H1 (cell line): ENCODE data around the gene ANP32A. TPM values are rescaled to one million over a fixed set of nuclear protein-coding genes. Genes with fewer than 3 reads are reported as not detected.

Experiments
- CTCF ChIA-PET: fragments of 300-600 bp; sonication (Branson Sonifier 250); formaldehyde crosslinking; loops from one replicate; lab custom pipeline; 2021; ENCODE audit not compliant: partially characterized antibody; lab: Charles Lee
- POLR2A ChIA-PET: fragments of 300-600 bp; sonication (Branson Sonifier 250); formaldehyde crosslinking; loops from one replicate; lab custom pipeline; 2021; ENCODE audit warnings: inconsistent platforms; ENCODE audit not compliant: partially characterized antibody; lab: Charles Lee
- DNase-seq, 2 experiments: peaks; one replicate each; pipeline versions ENCODE4 v3.0.0 to v3.0.0-alpha.2; 2010 to 2022; ENCODE audit warnings: low spot score in 2 of 2, low read depth in 1 of 2, mixed read lengths in 1 of 2
- FAIRE-seq: peaks from 2 replicates; lab custom pipeline; 2011; peaks lifted over from hg19 to GRCh38; lab: Jason Lieb, UNC
- H2AFZ ChIP-seq: 2 replicates; pipeline ENCODE4 v1.8.1; 2012; ENCODE audit warnings: low read length, inconsistent platforms
- H2AK5ac ChIP-seq: 2 replicates; pipeline ENCODE4 v1.6.1; 2013; ENCODE audit warnings: low read depth, low read length
- H2BK120ac ChIP-seq: replicated peaks from 2 replicates; pipeline ENCODE3; 2013; ENCODE audit warnings: low read depth, low read length, inconsistent platforms
- H2BK12ac ChIP-seq: 2 replicates; pipeline ENCODE4 v1.6.1; 2013; ENCODE audit warnings: low read depth, low read length
- H2BK15ac ChIP-seq: 2 replicates; pipeline ENCODE4 v1.6.1; 2013; ENCODE audit warnings: low read length
- H2BK20ac ChIP-seq: 2 replicates; pipeline ENCODE4 v1.6.1; 2013; ENCODE audit warnings: low read length
- H2BK5ac ChIP-seq: 2 replicates; pipeline ENCODE4 v1.6.1; 2013; ENCODE audit warnings: low read depth, low read length
- H3K14ac ChIP-seq: 2 replicates; pipeline ENCODE4 v1.6.1; 2013; ENCODE audit warnings: inconsistent platforms; ENCODE audit not compliant: insufficient read length
- H3K18ac ChIP-seq: 2 replicates; pipeline ENCODE4 v1.6.1; 2013; ENCODE audit warnings: low read length; ENCODE audit errors: extremely low read depth
- H3K23ac ChIP-seq: 2 replicates; pipeline ENCODE4 v1.6.1; 2013; ENCODE audit warnings: inconsistent platforms; ENCODE audit not compliant: insufficient read length
- H3K23me2 ChIP-seq: 2 replicates; pipeline ENCODE4 v1.6.1; 2013; ENCODE audit warnings: low read depth, low read length
- H3K27ac ChIP-seq: 2 replicates; pipeline ENCODE4 v1.6.1; 2011; ENCODE audit warnings: low read depth, low read length, inconsistent platforms
- H3K27me3 ChIP-seq, 4 experiments: replicated peaks in 1 of 4; 1 replicate in 1 of 4; 2 replicates in 3 of 4; pipeline versions ENCODE4 v1.6.1 to v1.8.1; 2011 to 2013; ENCODE audit warnings: low read length in 3 of 4, mild to moderate bottlenecking in 3 of 4, inconsistent platforms in 2 of 4, mixed read lengths in 2 of 4, moderate library complexity in 1 of 4; ENCODE audit not compliant: control insufficient read depth in 3 of 4, insufficient read depth in 3 of 4; ENCODE audit errors: extremely low read depth in 1 of 4
- H3K36me3 ChIP-seq, 4 experiments: 2 replicates each; pipeline versions ENCODE4 v1.6.1 to v1.8.1; 2011 to 2013; ENCODE audit warnings: mild to moderate bottlenecking in 4 of 4, low read length in 3 of 4, moderate library complexity in 2 of 4, control low read depth in 1 of 4, inconsistent platforms in 1 of 4; ENCODE audit not compliant: insufficient read depth in 4 of 4, control insufficient read depth in 2 of 4
- H3K4ac ChIP-seq: replicated peaks from 2 replicates; pipeline ENCODE3; 2013; ENCODE audit warnings: low read length, low read depth, mixed read lengths, inconsistent platforms; ENCODE audit not compliant: insufficient read length
- H3K4me1 ChIP-seq, 4 experiments: replicated peaks in 1 of 4; 1 replicate in 1 of 4; 2 replicates in 3 of 4; pipeline versions ENCODE4 v1.6.1 to v1.8.1; 2011 to 2013; ENCODE audit warnings: low read length in 3 of 4, inconsistent platforms in 2 of 4, mixed read lengths in 1 of 4; ENCODE audit not compliant: insufficient read depth in 4 of 4, control insufficient read depth in 3 of 4
- H3K4me2 ChIP-seq, 2 experiments: 2 replicates each; pipeline versions ENCODE4 v1.6.1 to v1.8.1; 2011 to 2013; ENCODE audit warnings: low read depth in 2 of 2, low read length in 2 of 2, control low read depth in 1 of 2, inconsistent platforms in 1 of 2, mild to moderate bottlenecking in 1 of 2; ENCODE audit not compliant: insufficient read depth in 1 of 2
- H3K4me3 ChIP-seq, 4 experiments: fragments of 200-600, 300-600 bp in 1 of 4; sonication (generic), shearing (Covaris generic), sonication (Bioruptor Twin) in 1 of 4; 2 replicates each; pipeline versions ENCODE4 v1.5.1 to v1.8.1; 2011 to 2016; ENCODE audit warnings: low read length in 4 of 4, low read depth in 3 of 4, control low read depth in 2 of 4, inconsistent platforms in 2 of 4, mild to moderate bottlenecking in 2 of 4, mixed read lengths in 1 of 4, moderate library complexity in 1 of 4; ENCODE audit not compliant: insufficient read depth in 2 of 4; ENCODE audit errors: extremely low read depth in 1 of 4
- H3K56ac ChIP-seq: replicated peaks from 2 replicates; pipeline ENCODE3; 2013; ENCODE audit warnings: low read depth, mild to moderate bottlenecking, mixed read lengths, low read length, inconsistent platforms; ENCODE audit not compliant: insufficient read length
- H3K79me1 ChIP-seq: 2 replicates; pipeline ENCODE4 v1.6.1; 2013; ENCODE audit warnings: low read depth, low read length, control low read depth
- H3K79me2 ChIP-seq, 2 experiments: 2 replicates each; pipeline versions ENCODE4 v1.6.1 to v1.8.1; 2012 to 2013; ENCODE audit warnings: low read length in 2 of 2, mild to moderate bottlenecking in 2 of 2, inconsistent platforms in 1 of 2; ENCODE audit not compliant: insufficient read depth in 2 of 2, control insufficient read depth in 1 of 2
- H3K9ac ChIP-seq, 4 experiments: replicated peaks in 1 of 4; 1 replicate in 1 of 4; 2 replicates in 3 of 4; pipeline versions ENCODE4 v1.6.1 to v1.8.1; 2011 to 2013; ENCODE audit warnings: low read depth in 3 of 4, low read length in 3 of 4, control low read depth in 2 of 4, mild to moderate bottlenecking in 2 of 4, moderate library complexity in 2 of 4, inconsistent platforms in 1 of 4; ENCODE audit errors: extremely low read depth in 1 of 4
- H3K9me3 ChIP-seq, 2 experiments: 2 replicates each; pipeline versions ENCODE4 v1.6.1 to v1.8.1; 2012 to 2013; ENCODE audit warnings: mild to moderate bottlenecking in 2 of 2, moderate library complexity in 2 of 2, control low read depth in 1 of 2, inconsistent platforms in 1 of 2, low read depth in 1 of 2, low read length in 1 of 2, mixed read lengths in 1 of 2; ENCODE audit not compliant: insufficient read depth in 2 of 2
- H4K20me1 ChIP-seq, 2 experiments: replicated peaks in 1 of 2; 2 replicates each; pipeline versions ENCODE3 to v1.8.1; 2011 to 2013; ENCODE audit warnings: inconsistent platforms in 2 of 2, low read length in 2 of 2, mild to moderate bottlenecking in 1 of 2; ENCODE audit not compliant: insufficient read depth in 2 of 2, control insufficient read depth in 1 of 2
- H4K5ac ChIP-seq: 2 replicates; pipeline ENCODE4 v1.6.1; 2013; ENCODE audit warnings: low read length, low read depth, mixed read lengths, inconsistent platforms; ENCODE audit not compliant: insufficient read length
- H4K8ac ChIP-seq: 2 replicates; pipeline ENCODE4 v1.8.0; 2013; ENCODE audit warnings: mild to moderate bottlenecking, moderate library complexity, low read length, inconsistent platforms; ENCODE audit not compliant: insufficient read depth; ENCODE audit errors: extremely low read depth
- H4K91ac ChIP-seq: replicated peaks from 2 replicates; pipeline ENCODE3; 2013; ENCODE audit warnings: low read length, mixed read lengths, inconsistent platforms; ENCODE audit not compliant: insufficient read length
- CTBP2 ChIP-seq: IDR thresholded peaks from 2 replicates; pipeline ENCODE4 v1.7.0; 2011; ENCODE audit warnings: borderline replicate concordance, mild to moderate bottlenecking, moderate library complexity, mixed read lengths, low read length; ENCODE audit not compliant: insufficient read depth, insufficient read length
- KDM4A ChIP-seq: IDR thresholded peaks from one replicate; pipeline ENCODE4 v1.7.1; 2012; ENCODE audit warnings: low read depth, mild to moderate bottlenecking, moderate library complexity, low read length, inconsistent platforms; ENCODE audit not compliant: severe bottlenecking
- KDM5A ChIP-seq: fragments of 200-600 bp; IDR thresholded peaks from 2 replicates; pipeline ENCODE4 v1.7.1; 2012; ENCODE audit warnings: mild to moderate bottlenecking, low read length, inconsistent platforms, mixed read lengths
- MAFK ChIP-seq: IDR thresholded peaks from 2 replicates; pipeline ENCODE4 v1.6.1; 2012; ENCODE audit warnings: low read depth, mild to moderate bottlenecking, improper control_type of control experiment, low read length
- NRF1 ChIP-seq: IDR thresholded peaks from 2 replicates; pipeline ENCODE4 v1.6.1; 2011; ENCODE audit warnings: mild to moderate bottlenecking, low read depth, low read length, improper control_type of control experiment
- RFX5 ChIP-seq: IDR thresholded peaks from 2 replicates; pipeline ENCODE4 v1.6.1; 2011; ENCODE audit warnings: low read depth, low read length, improper control_type of control experiment, borderline replicate concordance
- RNF2 ChIP-seq: fragments of 200-900, 300-1000 bp; sonication (generic); IDR thresholded peaks from 2 replicates; pipeline ENCODE4 v1.7.1; 2016; ENCODE audit warnings: borderline replicate concordance, low read depth, mild to moderate bottlenecking, antibody characterized with exemption, low read length; ENCODE audit not compliant: poor library complexity, severe bottlenecking; ENCODE audit errors: missing control alignments
- SIRT6 ChIP-seq: IDR thresholded peaks from one replicate; pipeline ENCODE4 v1.7.1; 2012; ENCODE audit warnings: low read length, inconsistent platforms
- SP1 ChIP-seq: IDR thresholded peaks from 2 replicates; pipeline ENCODE4 v1.6.1; 2011; ENCODE audit warnings: low read depth, low read length
- SUZ12 ChIP-seq: fragments of 200-600 bp; sonication (generic); IDR thresholded peaks from 2 replicates; pipeline ENCODE4 v1.6.1; 2012; ENCODE audit warnings: mild to moderate bottlenecking, inconsistent platforms, low read length, moderate library complexity, mixed read lengths
- TBP ChIP-seq: IDR thresholded peaks from 2 replicates; pipeline ENCODE4 v1.6.1; 2011; ENCODE audit warnings: low read depth, low read length, improper control_type of control experiment
- TEAD4 ChIP-seq: IDR thresholded peaks from 2 replicates; pipeline ENCODE4 v1.6.1; 2012; ENCODE audit warnings: low read depth, low read length, inconsistent platforms, mixed read lengths
- WGBS, 2 experiments: shearing (Covaris generic) in 1 of 2; methylation state at CpG; one replicate each; pipeline versions ENCODE4 v1.1.6 to v1.1.7; 2013 to 2015; ENCODE audit warnings: low lambda C conversion rate in 2 of 2, mixed read lengths in 2 of 2, inconsistent platforms in 1 of 2, low coverage in 1 of 2, missing lambda C conversion rate in 1 of 2; ENCODE audit not compliant: insufficient replicate concordance in 2 of 2, insufficient coverage in 1 of 2, insufficient read length in 1 of 2; ENCODE audit errors: extremely low coverage in 1 of 2, missing lambda C conversion rate in 1 of 2; 5-methylcytosine and 5-hydroxymethylcytosine counted together
- polyA plus RNA-seq, 7 experiments: library from polyadenylated mRNA; depleted of rRNA in 3 of 7; stranded (reverse) in 5 of 7; unstranded in 2 of 7; fragments of >200 nt in 5 of 7; fragments of 200-250 nt in 2 of 7; gene quantifications; 1 replicate in 5 of 7; 2 replicates in 1 of 7; 4 replicates in 1 of 7; pipeline versions ENCODE4 v1.2.1 to v1.2.3, GENCODE V29; 2011 to 2013; ENCODE audit warnings: missing spikeins in 2 of 7, mixed read lengths in 2 of 7
- total RNA-seq: library from RNA; stranded (reverse); fragmentation: NEBNext Ultra II Directional; extraction: Animal tissue kit (Norgen Biotek cat#: 25700); gene quantifications from 2 replicates; pipeline ENCODE4 v1.2.1, GENCODE V29; 2021

Gene ANP32A
- total and polyA plus RNA-seq, 2 of the 8 experiments (the other 6 are each of a cell fraction or from before 2014, with no cell fraction given) = 70.8 to 295 TPM

DNA sequence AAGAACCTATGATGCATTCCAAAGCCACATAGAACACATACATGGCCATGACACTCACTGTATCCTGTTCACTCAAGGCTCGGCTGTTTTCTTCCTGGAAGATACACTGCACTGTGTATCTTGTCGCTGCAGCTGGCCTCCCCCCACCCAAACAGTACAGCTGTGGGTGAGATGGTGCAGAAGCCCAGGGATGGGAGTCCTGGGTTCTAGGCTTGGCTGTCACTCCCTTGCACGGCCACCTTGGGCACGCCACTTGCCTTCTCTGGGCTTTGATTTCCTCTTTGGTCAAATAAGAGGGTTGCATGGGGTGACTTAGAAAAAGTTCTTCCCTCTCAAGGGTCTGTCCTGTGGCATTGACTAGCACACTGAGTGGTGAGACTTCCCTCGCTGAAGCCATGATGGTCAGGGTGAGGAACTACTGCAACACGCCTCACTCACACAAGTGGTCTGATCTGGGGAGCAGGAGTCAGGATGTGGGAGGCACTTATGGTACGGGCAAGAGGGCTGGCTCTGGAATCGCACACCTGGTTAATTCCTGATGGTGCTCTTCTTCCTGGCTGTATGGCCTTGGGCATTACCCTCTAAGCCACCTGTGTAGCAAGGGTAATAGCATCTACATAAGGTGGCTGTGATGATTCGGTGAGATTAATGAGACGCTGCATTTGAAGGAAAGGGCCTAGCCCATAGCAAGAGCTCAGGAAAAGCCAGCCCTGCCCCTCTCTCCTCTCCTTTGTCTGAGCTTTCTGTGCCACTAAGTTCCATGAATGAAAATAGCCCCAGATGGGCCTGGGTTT, 44.0 kb downstream of the ANP32A start:
- 93% methylated on average over 10 of the region's 10 CpGs; no CpG with 5 or more reads in 1 of the 2 experiments for WGBS, 2 experiments
- Histone ChIP-seq H3K4ac (no peak overlapping the region), H3K4me2 (no peak overlapping the region), H4K8ac (no peak overlapping the region), H3K23ac (no peak overlapping the region), H3K27ac (no peak overlapping the region), H3K4me3 (no peak overlapping the region), H3K79me1 (no peaks in the 10 kb centered on the region), H2BK15ac (no peak overlapping the region), H4K91ac (no peak overlapping the region), H2AFZ (no peak overlapping the region), H2BK120ac (no peak overlapping the region), H3K27me3 (no peaks in the 10 kb centered on the region), H3K56ac (no peak overlapping the region), H3K23me2 (no peaks in the 10 kb centered on the region), H2BK12ac (no peak overlapping the region), H3K18ac (no peak overlapping the region), H3K36me3 (peaks cover 7 to 38% (median 18%) of the 10 kb centered on the region in 4 experiments; a peak in 6 of 8 replicates), H3K9ac (no peak overlapping the region), H3K79me2 (no peaks in the 10 kb centered on the region), H2BK20ac (no peak overlapping the region), H2AK5ac (no peak overlapping the region), H3K9me3 (no peaks in the 10 kb centered on the region), H4K5ac (no peak overlapping the region), H3K4me1 (peaks cover 0 to 4% (median 0%) of the 10 kb centered on the region in 4 experiments; a peak in 1 of 7 replicates), H2BK5ac (0 out of 2 replicates have a peak overlapping the region, but pooled peaks have one; percentile 40), H3K14ac (no peak overlapping the region), H4K20me1 (peaks cover 0 to 2% of the 10 kb centered on the region in 2 experiments)
- ChIA-PET CTCF (interaction anchor here (0.7 to 2.4 kb wide), 3 partner anchors 22 to 227 kb away, joined by 4 to 7 read pairs (median 5); no protein-coding TSS in a partner anchor), POLR2A (interaction anchor here (0.7 to 2.1 kb wide), 8 partner anchors 11 to 99 kb away, joined by 3 to 7 read pairs (median 4); partner anchors contain the start of gene ANP32A)
- peak in 1 of 2 experiments; percentile 43 for DNase-seq
- no peak for FAIRE-seq
- TF ChIP-seq MAFK = no peak
- TF ChIP-seq KDM4A = no peak
- TF ChIP-seq SP1 = no peak
- no peak for TF ChIP-seq CTBP2
- no peak for TF ChIP-seq KDM5A
- TF ChIP-seq NRF1 = no peak
- no peak for TF ChIP-seq TEAD4
- TF ChIP-seq RNF2 = no peak
- TF ChIP-seq RFX5 = no peak
- no peak for TF ChIP-seq SIRT6
- no peak for TF ChIP-seq TBP
- no peak for TF ChIP-seq SUZ12
